Measurements from ENCODE around the gene SLC47A1.

Gene SLC47A1

DNA sequence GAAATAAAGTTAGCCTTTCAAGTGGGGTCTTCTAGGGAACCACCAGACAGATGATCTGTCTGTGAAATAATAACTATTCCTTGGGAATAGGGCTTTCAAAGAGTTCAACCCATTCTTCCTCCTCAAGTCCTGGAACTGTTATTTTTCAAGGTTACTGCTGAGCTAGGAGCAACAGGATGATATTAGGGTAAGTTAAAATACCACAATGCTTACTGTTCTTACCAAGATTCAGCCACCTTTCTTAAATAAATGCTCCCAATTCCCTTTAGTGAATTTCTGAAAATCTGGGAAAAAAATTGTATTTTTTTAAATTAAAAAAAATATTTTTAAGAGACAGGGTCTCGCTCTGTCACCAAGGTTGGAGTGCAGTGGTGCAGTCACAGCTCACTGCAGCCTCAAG is 88.0 kb downstream of the SLC47A1 start:
- TF ChIP-seq, protein P1, sequence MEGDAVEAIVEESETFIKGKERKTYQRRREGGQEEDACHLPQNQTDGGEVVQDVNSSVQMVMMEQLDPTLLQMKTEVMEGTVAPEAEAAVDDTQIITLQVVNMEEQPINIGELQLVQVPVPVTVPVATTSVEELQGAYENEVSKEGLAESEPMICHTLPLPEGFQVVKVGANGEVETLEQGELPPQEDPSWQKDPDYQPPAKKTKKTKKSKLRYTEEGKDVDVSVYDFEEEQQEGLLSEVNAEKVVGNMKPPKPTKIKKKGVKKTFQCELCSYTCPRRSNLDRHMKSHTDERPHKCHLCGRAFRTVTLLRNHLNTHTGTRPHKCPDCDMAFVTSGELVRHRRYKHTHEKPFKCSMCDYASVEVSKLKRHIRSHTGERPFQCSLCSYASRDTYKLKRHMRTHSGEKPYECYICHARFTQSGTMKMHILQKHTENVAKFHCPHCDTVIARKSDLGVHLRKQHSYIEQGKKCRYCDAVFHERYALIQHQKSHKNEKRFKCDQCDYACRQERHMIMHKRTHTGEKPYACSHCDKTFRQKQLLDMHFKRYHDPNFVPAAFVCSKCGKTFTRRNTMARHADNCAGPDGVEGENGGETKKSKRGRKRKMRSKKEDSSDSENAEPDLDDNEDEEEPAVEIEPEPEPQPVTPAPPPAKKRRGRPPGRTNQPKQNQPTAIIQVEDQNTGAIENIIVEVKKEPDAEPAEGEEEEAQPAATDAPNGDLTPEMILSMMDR (conservative IDR thresholded peaks at IDR 0.05): no peak
- no peak overlapping the region for H3K27ac ChIP-seq

DNA sequence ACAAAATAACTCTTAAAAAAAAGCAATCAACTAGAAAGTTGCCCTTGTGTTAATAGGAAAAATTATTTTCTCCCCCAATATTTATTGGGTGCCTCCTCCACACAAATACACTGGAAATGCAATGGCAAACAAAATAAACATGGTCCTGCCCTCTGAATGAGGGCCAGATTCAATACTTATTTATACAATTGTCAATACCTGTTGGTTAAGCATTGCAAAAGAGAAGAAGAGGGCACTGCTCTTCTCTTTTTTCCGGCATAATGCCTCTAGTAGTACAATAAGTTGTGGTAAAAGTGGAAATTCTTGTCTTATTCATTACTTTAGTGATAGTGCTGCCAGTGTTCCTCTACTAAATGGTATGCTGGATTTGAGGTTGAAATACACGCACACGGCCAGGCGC is 92.4 kb downstream of the SLC47A1 start:
- TF ChIP-seq, protein P1 (conservative IDR thresholded peaks at IDR 0.05): no peak
- H3K27ac ChIP-seq: no peak overlapping the region
